Measurements from ENCODE around the gene ARHGEF17. TPM values are rescaled to one million over a fixed set of nuclear protein-coding genes. Genes with fewer than 3 reads are reported as not detected.

The ARHGEF17 gene
- total and polyA plus RNA-seq, 2 of the 13 experiments (the other 11 are each of a cell fraction or from before 2014, with no cell fraction given): 10.7 to 28.8 TPM

DNA sequence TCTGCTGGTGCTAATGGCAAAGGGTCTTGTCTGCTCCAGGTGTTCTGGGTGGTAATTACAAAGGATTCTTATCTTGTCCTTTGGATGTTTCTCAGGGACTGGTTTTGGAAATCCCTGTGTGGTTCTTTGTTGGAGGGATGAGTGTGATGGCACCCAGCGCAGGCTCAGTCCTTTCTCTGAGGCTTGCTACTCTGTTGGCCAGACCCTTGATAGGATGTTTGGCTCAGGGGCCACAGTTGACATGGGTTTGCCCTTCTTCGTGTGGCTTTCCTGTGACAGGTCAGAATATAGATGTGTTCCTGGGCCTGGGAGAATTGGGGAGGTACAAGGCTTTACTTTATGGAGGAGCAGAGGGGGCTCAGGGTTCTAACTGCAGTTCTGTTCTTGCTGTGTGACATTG lies 4.0 kb downstream of the ARHGEF17 start:
- Histone ChIP-seq H2AFZ (ENCODE audit: low read length) (no peak overlapping the region), H3K4me1 (ENCODE audit: insufficient read depth, low read length) (peaks cover 79% of the 10 kb centered on the region), H3K27ac (ENCODE audit: extremely low read length, insufficient read depth, low read length) (no peak overlapping the region), H3K4me3 (replicated peaks in 1 of 3; ENCODE audit: insufficient read depth in 1 of 3, low read depth in 2 of 3, low read length in 3 of 3) (peak overlapping the region; percentile 27 to 58 (median 36); a peak in 5 of 6 replicates), H3K4me2 (ENCODE audit: low read depth, low read length) (peak overlapping the region; percentile 84), H3K79me2 (ENCODE audit: insufficient read depth, low read length) (peaks cover 67% of the 10 kb centered on the region), H3K9me3 (ENCODE audit: low read length) (no peaks in the 10 kb centered on the region), H3K9ac (ENCODE audit: insufficient read depth, low read depth, low read length) (peak overlapping the region; percentile 60), H3K36me3 (replicated peaks in 1 of 2; ENCODE audit: control insufficient read depth in 1 of 2, insufficient read depth in 2 of 2, low read length in 2 of 2) (peaks cover 1 to 3% of the 10 kb centered on the region in 2 experiments; a peak in 2 of 5 replicates), H3K27me3 (ENCODE audit: control insufficient read depth in 1 of 2, insufficient read depth in 2 of 2, low read length in 2 of 2) (no peaks in the 10 kb centered on the region; a peak in 1 of 5 replicates), H4K20me1 (ENCODE audit: insufficient read depth, low read length) (peaks cover 27% of the 10 kb centered on the region)
- ChIA-PET CTCF (ENCODE audit: low intra/inter-chr PET ratio, low total read pairs) (no interaction called here), POLR2A (interaction anchor here (2.9 to 6.2 kb wide), 2 partner anchors 13 to 19 kb away, joined by 20 to 35 read pairs; no protein-coding TSS in a partner anchor)
- ATAC-seq (no peak), FAIRE-seq (no peak), DNase-seq (ENCODE audit: low spot score) (no peak)
- 88% methylated on average over 2 of the region's 2 CpGs for WGBS (ENCODE audit: low lambda C conversion rate)
- TF ChIP-seq ZNF839 (CRISPR knock-in tag; IDR thresholded peaks at IDR 0.05; ENCODE audit: borderline replicate concordance): no peak
- TF ChIP-seq, protein P1, sequence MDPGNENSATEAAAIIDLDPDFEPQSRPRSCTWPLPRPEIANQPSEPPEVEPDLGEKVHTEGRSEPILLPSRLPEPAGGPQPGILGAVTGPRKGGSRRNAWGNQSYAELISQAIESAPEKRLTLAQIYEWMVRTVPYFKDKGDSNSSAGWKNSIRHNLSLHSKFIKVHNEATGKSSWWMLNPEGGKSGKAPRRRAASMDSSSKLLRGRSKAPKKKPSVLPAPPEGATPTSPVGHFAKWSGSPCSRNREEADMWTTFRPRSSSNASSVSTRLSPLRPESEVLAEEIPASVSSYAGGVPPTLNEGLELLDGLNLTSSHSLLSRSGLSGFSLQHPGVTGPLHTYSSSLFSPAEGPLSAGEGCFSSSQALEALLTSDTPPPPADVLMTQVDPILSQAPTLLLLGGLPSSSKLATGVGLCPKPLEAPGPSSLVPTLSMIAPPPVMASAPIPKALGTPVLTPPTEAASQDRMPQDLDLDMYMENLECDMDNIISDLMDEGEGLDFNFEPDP (CRISPR knock-in tag; conservative IDR thresholded peaks at IDR 0.05): 0 out of 2 replicates have a peak, but pooled peaks have one; percentile 86
- intact Hi-C loops (cut with micrococcal nuclease; ENCODE audit: unreplicated experiment) (no loop called here), in situ Hi-C loops (cut with HindIII; ENCODE audit: extremely low pct_ligation_motif_present, low pct_unique_long_range_greater_than_20kb) (no loop called here)
- BruUV-seq (replicated peaks): no TSS peak

DNA sequence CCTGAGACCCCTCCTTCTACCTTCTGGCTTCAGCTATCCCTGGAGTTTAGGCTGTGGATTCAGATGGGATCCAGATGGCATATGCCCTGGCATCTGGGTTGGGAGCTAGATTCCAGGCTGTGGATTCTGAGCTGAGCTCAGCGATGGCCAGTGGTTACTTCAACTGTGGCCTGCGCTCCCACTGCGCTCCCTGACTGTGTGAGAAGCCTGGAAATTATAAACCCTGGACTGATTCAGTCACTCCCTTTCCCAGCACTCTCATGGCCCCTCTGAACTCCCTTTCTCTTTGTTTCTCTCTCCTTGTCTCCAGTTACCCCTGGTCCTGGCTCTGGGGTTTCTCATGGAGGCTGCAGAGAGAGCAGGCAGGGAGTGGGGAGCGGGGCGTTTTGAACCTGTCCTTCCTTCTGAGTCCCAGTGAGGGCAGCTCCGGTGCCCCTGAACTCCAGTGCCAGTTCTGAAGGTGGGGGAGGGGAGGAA lies 4.8 kb downstream of the ARHGEF17 start:
- BruUV-seq (replicated peaks): no TSS peak
- Histone ChIP-seq H3K9me3 (ENCODE audit: low read length) (no peaks in the 10 kb centered on the region), H3K9ac (ENCODE audit: insufficient read depth, low read depth, low read length) (peak overlapping the region; percentile 60), H3K27ac (ENCODE audit: extremely low read length, insufficient read depth, low read length) (peak overlapping the region; percentile 59), H3K4me1 (ENCODE audit: insufficient read depth, low read length) (peaks cover 85% of the 10 kb centered on the region), H3K4me2 (ENCODE audit: low read depth, low read length) (peak overlapping the region; percentile 84), H4K20me1 (ENCODE audit: insufficient read depth, low read length) (peaks cover 35% of the 10 kb centered on the region), H3K27me3 (ENCODE audit: control insufficient read depth in 1 of 2, insufficient read depth in 2 of 2, low read length in 2 of 2) (no peaks in the 10 kb centered on the region; a peak in 1 of 5 replicates), H3K79me2 (ENCODE audit: insufficient read depth, low read length) (peaks cover 70% of the 10 kb centered on the region), H3K4me3 (replicated peaks in 1 of 3; ENCODE audit: insufficient read depth in 1 of 3, low read depth in 2 of 3, low read length in 3 of 3) (peak overlapping the region; percentile 19 to 58 (median 36); a peak in 5 of 6 replicates), H2AFZ (ENCODE audit: low read length) (no peak overlapping the region), H3K36me3 (replicated peaks in 1 of 2; ENCODE audit: control insufficient read depth in 1 of 2, insufficient read depth in 2 of 2, low read length in 2 of 2) (peaks cover 3% of the 10 kb centered on the region in 2 experiments; a peak in 2 of 5 replicates)
- WGBS (ENCODE audit: low lambda C conversion rate): 62% methylated on average over 5 of the region's 6 CpGs
- TF ChIP-seq ZNF10 (CRISPR knock-in tag; IDR thresholded peaks at IDR 0.05; ENCODE audit: borderline replicate concordance, low read depth): no peak
- no peak for TF ChIP-seq TCF7 (IDR thresholded peaks at IDR 0.05; ENCODE audit: low read depth)
- TF ChIP-seq ZNF878 (CRISPR knock-in tag; IDR thresholded peaks at IDR 0.05): no peak
- in situ Hi-C loops (cut with HindIII; ENCODE audit: extremely low pct_ligation_motif_present, low pct_unique_long_range_greater_than_20kb): no loop called here
- POLR2A ChIA-PET: interaction anchor here (0.7 to 6.2 kb wide), 5 partner anchors 12 to 22 kb away, joined by 3 to 35 read pairs (median 5); no protein-coding TSS in a partner anchor
- intact Hi-C loops (cut with micrococcal nuclease; ENCODE audit: unreplicated experiment): no loop called here
- CTCF ChIA-PET (ENCODE audit: low intra/inter-chr PET ratio, low total read pairs): no interaction called here
- ATAC-seq (no peak), FAIRE-seq (no peak), DNase-seq (ENCODE audit: low spot score) (no peak)

Measured in HepG2 (cell line).